ENCODE results near the gene SS18L1. TPM values are rescaled to one million over a fixed set of nuclear protein-coding genes. Genes with fewer than 3 reads are reported as not detected.

Gene SS18L1
- total and polyA plus RNA-seq, 12 donors = 9.0 to 45.7 (median 14.4) TPM

DNA sequence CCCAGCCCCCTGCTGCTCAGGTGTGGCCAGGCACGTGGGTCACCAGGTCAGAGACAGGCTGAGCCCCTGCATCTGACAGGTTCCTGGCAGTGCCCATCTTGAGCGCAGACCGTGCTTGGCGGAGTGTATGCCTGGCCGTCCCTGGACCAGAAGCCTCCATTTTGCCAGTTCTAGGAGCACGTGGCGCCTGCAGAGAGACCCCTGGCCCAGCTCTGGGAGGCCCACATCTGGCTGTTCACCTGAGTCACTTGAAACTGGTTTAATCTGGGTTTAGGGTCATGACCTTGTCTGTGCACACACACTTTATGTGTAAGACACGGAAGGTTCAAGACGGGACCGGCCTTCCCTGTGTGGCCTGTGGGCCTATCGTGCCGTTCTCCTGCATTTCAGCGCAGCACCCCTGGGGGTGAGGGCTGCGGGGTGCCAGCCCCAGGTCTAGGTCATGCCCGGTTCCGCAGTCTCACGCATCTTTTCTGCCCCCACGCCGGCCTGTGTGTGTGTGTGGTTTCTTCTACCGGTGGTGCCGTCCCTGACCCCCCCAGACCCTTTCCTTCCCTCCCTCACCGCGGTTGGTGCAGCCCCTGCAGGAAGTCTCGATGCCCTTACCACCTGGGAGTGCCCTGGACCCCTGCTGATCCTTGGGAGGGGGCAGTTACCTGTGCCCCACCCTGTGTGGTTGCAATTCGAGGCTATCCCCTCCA lies 14.0 kb downstream of the SS18L1 start:
- peaks cover 0 to 15% of the 10 kb centered on the region in 2 donors for H3K36me3 ChIP-seq (replicated peaks in 1 of 2)
- DNase-seq = no peak
- H3K4me1 ChIP-seq (replicated peaks in 1 of 2) = peaks cover 7 to 12% of the 10 kb centered on the region in 2 donors
- TF ChIP-seq, protein P1, sequence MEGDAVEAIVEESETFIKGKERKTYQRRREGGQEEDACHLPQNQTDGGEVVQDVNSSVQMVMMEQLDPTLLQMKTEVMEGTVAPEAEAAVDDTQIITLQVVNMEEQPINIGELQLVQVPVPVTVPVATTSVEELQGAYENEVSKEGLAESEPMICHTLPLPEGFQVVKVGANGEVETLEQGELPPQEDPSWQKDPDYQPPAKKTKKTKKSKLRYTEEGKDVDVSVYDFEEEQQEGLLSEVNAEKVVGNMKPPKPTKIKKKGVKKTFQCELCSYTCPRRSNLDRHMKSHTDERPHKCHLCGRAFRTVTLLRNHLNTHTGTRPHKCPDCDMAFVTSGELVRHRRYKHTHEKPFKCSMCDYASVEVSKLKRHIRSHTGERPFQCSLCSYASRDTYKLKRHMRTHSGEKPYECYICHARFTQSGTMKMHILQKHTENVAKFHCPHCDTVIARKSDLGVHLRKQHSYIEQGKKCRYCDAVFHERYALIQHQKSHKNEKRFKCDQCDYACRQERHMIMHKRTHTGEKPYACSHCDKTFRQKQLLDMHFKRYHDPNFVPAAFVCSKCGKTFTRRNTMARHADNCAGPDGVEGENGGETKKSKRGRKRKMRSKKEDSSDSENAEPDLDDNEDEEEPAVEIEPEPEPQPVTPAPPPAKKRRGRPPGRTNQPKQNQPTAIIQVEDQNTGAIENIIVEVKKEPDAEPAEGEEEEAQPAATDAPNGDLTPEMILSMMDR (IDR thresholded peaks at IDR 0.05) = no peak
- no peak for TF ChIP-seq POLR2A (IDR thresholded peaks at IDR 0.05)
- no peaks in the 10 kb centered on the region for H3K27me3 ChIP-seq
- WGBS, 4 donors = 83 to 93% (median 86%) methylated on average over 15 to 25 of the region's 25 CpGs
- intact Hi-C loops (cut with DNase I) = loop anchor here in 1 of 2 donors (5.0 kb wide), 1 partner anchor 145 kb away; no protein-coding TSS in a partner anchor
- no peak overlapping the region for H3K4me3 ChIP-seq
- H3K9me3 ChIP-seq (replicated peaks in 1 of 3) = no peaks in the 10 kb centered on the region
- H3K27ac ChIP-seq = no peak overlapping the region

DNA sequence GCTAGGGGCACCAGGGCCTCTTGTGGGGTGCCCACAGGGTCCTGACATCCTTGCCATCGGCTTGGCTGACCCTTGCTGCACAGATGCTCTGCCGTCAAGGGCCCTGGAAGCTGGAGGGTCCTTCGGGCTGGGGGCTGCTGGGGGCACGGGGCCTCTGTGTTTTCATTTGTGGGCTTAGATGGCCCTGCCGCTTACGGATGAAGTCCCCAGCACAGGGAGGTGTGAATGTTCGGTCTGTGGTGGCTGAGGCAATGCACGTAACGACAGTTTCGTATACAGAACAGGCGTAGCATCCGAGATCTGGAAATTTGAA lies 14.5 kb downstream of the SS18L1 start:
- no peak overlapping the region for H3K27ac ChIP-seq
- H3K36me3 ChIP-seq (replicated peaks in 1 of 2) = peaks cover 0 to 20% of the 10 kb centered on the region in 2 donors
- DNase-seq = no peak
- no peaks in the 10 kb centered on the region for H3K27me3 ChIP-seq
- H3K4me3 ChIP-seq = no peak overlapping the region
- TF ChIP-seq, protein P1 (IDR thresholded peaks at IDR 0.05) = no peak
- TF ChIP-seq POLR2A (IDR thresholded peaks at IDR 0.05) = no peak
- no peaks in the 10 kb centered on the region for H3K9me3 ChIP-seq (replicated peaks in 1 of 3)
- WGBS, 4 donors = 93 to 97% (median 95%) methylated on average over 9 to 12 of the region's 12 CpGs
- intact Hi-C loops (cut with DNase I) = loop anchor here in 1 of 2 donors (5.0 kb wide), 1 partner anchor 146 kb away; no protein-coding TSS in a partner anchor
- H3K4me1 ChIP-seq (replicated peaks in 1 of 2) = peaks cover 7 to 12% of the 10 kb centered on the region in 2 donors

DNA sequence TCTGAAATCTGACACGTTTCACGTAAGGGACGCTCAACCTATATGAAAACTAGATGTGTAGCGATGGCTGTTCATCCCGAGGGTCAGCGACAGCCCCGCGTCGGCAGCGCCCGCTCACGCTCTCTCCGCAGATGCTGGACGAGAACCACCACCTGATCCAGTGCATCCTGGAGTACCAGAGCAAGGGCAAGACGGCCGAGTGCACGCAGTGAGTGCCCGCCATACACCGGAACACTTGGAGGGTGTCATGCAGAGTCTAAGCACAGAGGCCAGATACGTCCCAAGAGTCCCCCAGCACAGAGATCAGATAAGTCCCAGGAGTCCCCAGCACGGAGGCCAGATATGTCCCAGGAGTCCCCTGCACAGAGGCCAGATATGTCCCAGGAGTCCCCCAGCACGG lies 15.0 kb downstream of the SS18L1 start:
- H3K9me3 ChIP-seq (replicated peaks in 1 of 3) = no peaks in the 10 kb centered on the region
- H3K4me1 ChIP-seq (replicated peaks in 1 of 2) = peaks cover 7 to 12% of the 10 kb centered on the region in 2 donors
- intact Hi-C loops (cut with DNase I) = loop anchor here in 1 of 2 donors (5.0 kb wide), 1 partner anchor 146 kb away; no protein-coding TSS in a partner anchor
- no peak for TF ChIP-seq POLR2A (IDR thresholded peaks at IDR 0.05)
- TF ChIP-seq, protein P1 (IDR thresholded peaks at IDR 0.05) = no peak
- WGBS, 4 donors = 91 to 97% (median 94%) methylated on average over 20 to 22 of the region's 22 CpGs
- DNase-seq = no peak
- H3K27me3 ChIP-seq = no peaks in the 10 kb centered on the region
- H3K4me3 ChIP-seq = no peak overlapping the region
- peaks cover 0 to 24% of the 10 kb centered on the region in 2 donors for H3K36me3 ChIP-seq (replicated peaks in 1 of 2)
- no peak overlapping the region for H3K27ac ChIP-seq

DNA sequence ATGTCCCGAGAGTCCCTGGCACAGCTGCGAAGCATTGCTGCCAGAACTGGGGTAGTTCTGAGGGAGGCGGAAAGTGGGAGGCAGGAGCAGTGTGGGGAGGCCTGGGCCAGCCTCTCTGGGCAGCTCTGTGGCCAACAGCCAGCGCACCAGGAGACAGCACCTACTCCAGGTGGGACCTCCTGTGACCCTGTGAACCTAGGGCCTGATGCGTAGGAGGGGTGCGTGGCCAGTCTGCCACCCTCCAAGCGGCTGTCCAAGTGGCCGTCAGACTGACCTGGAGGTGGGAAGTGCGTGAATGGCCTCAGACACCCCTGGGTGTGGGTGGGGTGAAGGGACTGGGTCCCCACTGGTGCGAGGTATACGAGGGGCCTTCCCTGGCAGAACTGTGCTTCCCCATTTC lies 15.5 kb downstream of the SS18L1 start:
- Histone ChIP-seq H3K4me3 (no peak overlapping the region), H3K27me3 (no peaks in the 10 kb centered on the region), H3K27ac (no peak overlapping the region), H3K36me3 (replicated peaks in 1 of 2) (peaks cover 0 to 30% of the 10 kb centered on the region in 2 donors), H3K9me3 (replicated peaks in 1 of 3) (no peaks in the 10 kb centered on the region), H3K4me1 (replicated peaks in 1 of 2) (peaks cover 7 to 12% of the 10 kb centered on the region in 2 donors)
- DNase-seq = no peak
- intact Hi-C loops (cut with DNase I) = loop anchor here in 1 of 2 donors (5.0 kb wide), 1 partner anchor 147 kb away; no protein-coding TSS in a partner anchor
- 94 to 98% (median 96%) methylated on average over 5 to 11 of the region's 11 CpGs for WGBS, 4 donors
- no peak for TF ChIP-seq POLR2A (IDR thresholded peaks at IDR 0.05)
- TF ChIP-seq, protein P1 (IDR thresholded peaks at IDR 0.05) = no peak
